ENCODE results near the gene TRIM29. TPM values are rescaled to one million over a fixed set of nuclear protein-coding genes. Genes with fewer than 3 reads are reported as not detected.

Gene TRIM29
- total RNA-seq, 1 experiment from 2014 or later: not detected

DNA sequence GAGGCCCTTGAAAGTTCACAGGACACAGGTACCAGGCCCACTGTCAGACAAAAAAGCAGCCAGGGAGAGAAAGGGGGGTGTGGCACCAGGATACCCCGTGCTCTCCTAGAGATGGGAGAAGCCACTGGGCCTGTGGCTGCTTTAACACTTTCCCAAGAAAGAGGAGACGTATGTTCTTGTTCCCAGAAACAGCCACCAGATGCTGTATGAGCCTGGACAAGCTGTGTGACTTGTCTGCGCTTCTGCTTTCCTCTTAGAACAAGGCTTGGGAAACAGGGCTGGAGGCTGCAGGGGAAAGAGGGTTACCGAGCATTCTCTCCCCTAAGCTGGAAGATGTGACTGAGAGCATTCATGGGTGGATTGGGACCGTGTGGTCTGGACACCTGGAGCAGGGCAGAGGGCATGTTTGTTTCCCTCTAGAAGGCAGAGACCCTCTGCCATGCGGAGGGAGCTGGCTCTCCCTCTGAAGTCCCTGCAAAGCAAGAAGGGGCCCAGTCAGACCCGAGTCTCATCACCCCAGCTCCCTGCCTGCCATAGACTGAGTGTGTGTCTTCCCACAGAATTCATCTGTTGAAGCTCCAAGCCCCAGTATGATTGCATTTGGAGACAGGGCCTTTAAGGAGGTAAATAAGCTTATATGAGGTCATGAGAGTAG is 74.1 kb downstream of the TRIM29 start:
- no peak for DNase-seq (ENCODE audit: low read depth)

DNA sequence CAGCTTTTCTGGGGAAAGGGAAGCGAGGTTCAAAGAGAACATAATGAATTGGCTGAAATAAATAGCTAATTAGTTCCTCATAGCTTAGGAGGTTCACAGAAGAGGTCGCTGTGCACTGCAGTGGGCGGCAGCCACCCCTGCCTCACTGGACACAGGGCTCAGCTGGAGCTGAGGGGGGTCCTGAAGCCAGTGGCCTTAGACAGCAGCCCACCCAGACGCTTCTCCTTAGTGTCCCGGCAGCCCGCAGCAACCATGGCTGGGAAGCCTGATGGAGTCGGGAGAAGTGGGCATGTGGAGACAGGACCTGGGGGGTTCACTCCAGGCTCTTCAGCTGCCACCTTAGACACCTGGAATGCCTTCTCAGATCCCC is 75.4 kb downstream of the TRIM29 start:
- no peak for DNase-seq (ENCODE audit: low read depth)

DNA sequence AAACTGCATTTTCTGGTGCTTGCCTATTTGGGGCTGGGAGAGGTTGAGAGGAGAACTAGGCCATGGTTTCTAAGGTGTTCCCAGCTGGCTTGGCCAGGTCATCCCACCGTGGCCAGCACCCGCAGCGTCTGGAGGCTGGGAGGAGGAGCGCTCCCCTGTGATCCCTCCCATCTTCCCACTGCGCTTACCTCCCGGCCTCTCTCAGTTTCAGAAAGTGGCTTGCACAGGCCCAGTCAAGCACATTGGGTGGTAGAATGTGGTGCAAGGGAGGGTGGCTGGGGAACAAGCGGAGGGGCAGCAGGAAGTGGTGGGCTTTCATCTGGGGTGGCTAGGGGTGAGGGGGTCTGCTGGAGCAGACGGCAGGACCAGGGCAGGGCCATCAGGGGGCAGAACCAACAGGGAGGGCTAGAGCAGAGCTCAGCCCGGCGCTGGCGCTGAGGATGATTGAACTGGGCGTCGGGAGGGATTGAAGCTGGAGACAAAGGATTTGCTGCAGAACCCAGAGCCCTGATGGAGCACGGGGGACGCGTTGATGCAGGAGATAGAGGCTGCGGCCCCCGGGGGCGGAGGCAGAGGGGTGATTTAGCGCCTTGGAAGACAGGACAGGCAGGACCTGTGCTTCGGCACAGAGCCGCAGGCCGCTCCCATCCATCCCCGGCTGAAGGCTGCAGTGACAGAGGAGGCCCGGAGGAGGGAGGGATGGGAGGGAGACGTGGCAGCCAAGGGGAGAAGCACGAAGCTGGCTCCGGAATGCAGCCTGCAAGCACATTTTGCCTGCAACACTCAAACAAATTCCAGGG is 76.0 kb downstream of the TRIM29 start:
- DNase-seq (ENCODE audit: low read depth): no peak

Other genes with a start within 250 kb of the TRIM29 start
- 16.3 and 18.7 TPM in 2 replicates for gene OAF, start 72.9 kb upstream of the TRIM29 start, total RNA-seq (2014; rRNA removed)
- not detected in 2 replicates for gene POU2F3, start 102.0 kb upstream of the TRIM29 start, total RNA-seq (2014; rRNA removed)
- 5.5 and 10.0 TPM in 2 replicates for gene TLCD5, start 187.2 kb upstream of the TRIM29 start, total RNA-seq (2014; rRNA removed)
- 66.1 and 72.2 TPM in 2 replicates for gene ARHGEF12, start 198.3 kb upstream of the TRIM29 start, total RNA-seq (2014; rRNA removed)